Activated T-helper 1 cell treated with Interleukin-2 at 50 U/mL for 16 hours (primary cell): ENCODE measurements around the gene OR4B1.

Source experiments
- DNase-seq: peaks from one replicate; pipeline ENCODE4 v3.0.0-alpha.2; 2020; ENCODE audit warnings: low read depth

Gene OR4B1

GRCh38 chr11:48261600-48261999 lies 45.0 kb downstream of the OR4B1 start:
- DNase-seq = no peak

- no peak for DNase-seq
Observed at GRCh38 chr11:48263423-48263911, 46.9 kb downstream of the OR4B1 start, which contains the start of gene OR4X1. Gene OR4X1, plus strand, starts transcription at chr11:48263861. Its CDS starts 0 bp downstream, at chr11:48263861.
